Prostate gland (tissue), 2 donors: Measurements from ENCODE around the gene POLL.

Experiments used
- POLR2A ChIP-seq: fragments of 450-650 bp; IDR thresholded peaks from one replicate; pipeline ENCODE4 v1.6.1; 2016; ENCODE audit warnings: antibody characterized with exemption, mild to moderate bottlenecking
- POLR2AphosphoS5 ChIP-seq: sonication (generic); formaldehyde crosslinking; IDR thresholded peaks from one replicate; pipeline ENCODE4 v1.6.1; 2017; ENCODE audit warnings: antibody characterized with exemption
- TF ChIP-seq, protein P1 (sequence below), 4 experiments: fragments of 200-600 bp in 2 of 4; fragments of 450-650 bp in 2 of 4; sonication (generic) in 2 of 4; IDR thresholded peaks; 1 replicate in 3 of 4; 2 replicates in 1 of 4; pipeline ENCODE4 v1.5.1; 2016 to 2019; ENCODE audit warnings: antibody characterized with exemption in 4 of 4, mild to moderate bottlenecking in 2 of 4, moderate library complexity in 2 of 4

DNA sequence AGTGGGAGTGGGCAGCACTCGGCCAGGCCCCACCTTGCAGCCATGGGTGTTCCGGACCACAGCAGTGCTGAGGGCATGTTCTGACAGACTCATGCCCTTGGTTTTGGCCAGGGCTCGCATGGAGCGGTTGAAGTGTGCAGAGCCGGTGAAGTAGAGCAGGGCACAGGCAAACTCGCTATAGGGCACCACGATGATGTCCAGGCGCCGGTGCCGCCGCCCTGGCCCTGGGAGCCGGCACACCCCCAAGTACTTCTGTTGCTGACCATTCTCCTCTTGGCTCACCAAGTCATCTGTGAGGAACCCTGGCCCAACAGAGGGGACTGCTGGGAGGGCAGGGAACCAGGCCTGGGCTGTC, 8.6 kb downstream of the POLL start:
- TF ChIP-seq POLR2A (no peak), POLR2AphosphoS5 (no peak)
- TF ChIP-seq, protein P1, sequence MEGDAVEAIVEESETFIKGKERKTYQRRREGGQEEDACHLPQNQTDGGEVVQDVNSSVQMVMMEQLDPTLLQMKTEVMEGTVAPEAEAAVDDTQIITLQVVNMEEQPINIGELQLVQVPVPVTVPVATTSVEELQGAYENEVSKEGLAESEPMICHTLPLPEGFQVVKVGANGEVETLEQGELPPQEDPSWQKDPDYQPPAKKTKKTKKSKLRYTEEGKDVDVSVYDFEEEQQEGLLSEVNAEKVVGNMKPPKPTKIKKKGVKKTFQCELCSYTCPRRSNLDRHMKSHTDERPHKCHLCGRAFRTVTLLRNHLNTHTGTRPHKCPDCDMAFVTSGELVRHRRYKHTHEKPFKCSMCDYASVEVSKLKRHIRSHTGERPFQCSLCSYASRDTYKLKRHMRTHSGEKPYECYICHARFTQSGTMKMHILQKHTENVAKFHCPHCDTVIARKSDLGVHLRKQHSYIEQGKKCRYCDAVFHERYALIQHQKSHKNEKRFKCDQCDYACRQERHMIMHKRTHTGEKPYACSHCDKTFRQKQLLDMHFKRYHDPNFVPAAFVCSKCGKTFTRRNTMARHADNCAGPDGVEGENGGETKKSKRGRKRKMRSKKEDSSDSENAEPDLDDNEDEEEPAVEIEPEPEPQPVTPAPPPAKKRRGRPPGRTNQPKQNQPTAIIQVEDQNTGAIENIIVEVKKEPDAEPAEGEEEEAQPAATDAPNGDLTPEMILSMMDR (IDR thresholded peaks at IDR 0.05) = no peak
